Stomach (tissue), 9 donors: ENCODE measurements around the gene SEMA4C. TPM values are rescaled to one million over a fixed set of nuclear protein-coding genes. Genes with fewer than 3 reads are reported as not detected.

Source experiments
- DNase-seq, 2 donors: peaks; one replicate each; pipeline versions ENCODE4 v3.0.0 to v3.0.0-alpha.2; 2013 to 2019
- H3K27ac ChIP-seq, 5 donors: fragments of 200-600 bp in 4 of 5; sonication (generic) in 4 of 5; one replicate each; pipeline ENCODE4 v1.5.1; 2013 to 2019; ENCODE audit warnings: mild to moderate bottlenecking in 1 of 5, moderate library complexity in 1 of 5
- H3K27me3 ChIP-seq, 3 donors: fragments of 200-600 bp; sonication (generic); one replicate each; pipeline ENCODE4 v1.5.1; 2017 to 2019; ENCODE audit warnings: mixed run types in 1 of 3
- H3K36me3 ChIP-seq, 4 donors: fragments of 200-600 bp; sonication (generic); 1 replicate in 3 of 4; 2 replicates in 1 of 4; pipeline ENCODE4 v1.5.1; 2016 to 2019
- H3K4me1 ChIP-seq, 4 donors: fragments of 200-600 bp; sonication (generic); one replicate each; pipeline ENCODE4 v1.5.1; 2016 to 2019
- H3K4me3 ChIP-seq, 4 donors: fragments of 200-600 bp; sonication (generic) in 3 of 4; one replicate each; pipeline ENCODE4 v1.5.1; 2016 to 2019; ENCODE audit warnings: mild to moderate bottlenecking in 1 of 4
- H3K9me3 ChIP-seq, 4 donors: fragments of 200-600 bp; sonication (generic); one replicate each; pipeline ENCODE4 v1.5.1; 2016 to 2019
- EP300 ChIP-seq: sonication (generic); formaldehyde crosslinking; IDR thresholded peaks from one replicate; pipeline ENCODE4 v1.6.1; 2017; ENCODE audit warnings: antibody characterized with exemption
- POLR2A ChIP-seq, 4 donors: fragments of 450-650 bp; IDR thresholded peaks; one replicate each; pipeline ENCODE4 v1.6.1; 2016; ENCODE audit warnings: antibody characterized with exemption in 4 of 4, control low read depth in 2 of 4, mild to moderate bottlenecking in 1 of 4, moderate library complexity in 1 of 4
- POLR2AphosphoS5 ChIP-seq, 3 donors: sonication (generic); formaldehyde crosslinking; IDR thresholded peaks; one replicate each; pipeline ENCODE4 v1.6.1; 2016; ENCODE audit warnings: antibody characterized with exemption in 3 of 3
- WGBS, 5 donors: extraction: QIAGEN DNeasy Blood & Tissue Kit in 3 of 5; methylation state at CpG; one replicate each; pipeline versions ENCODE4 v1.1.5 to v1.1.7; 2013 to 2018; 5-methylcytosine and 5-hydroxymethylcytosine counted together
- intact Hi-C: fragments of 100-400 bp; cut with DNase I; formaldehyde crosslinking; loops from one replicate; pipeline ENCODE4 v1.15.1; 2023; ENCODE audit warnings: low total_unique reads
- polyA plus RNA-seq, 3 donors: library from polyadenylated mRNA; stranded (reverse); fragments of 200-250 nt; gene quantifications; one replicate each; pipeline ENCODE4 v1.2.3, GENCODE V29; 2013
- total RNA-seq, 5 donors: library from RNA; depleted of rRNA; stranded (reverse); fragments of >200 nt; gene quantifications; one replicate each; pipeline versions ENCODE4 v1.1.0 to v1.2.3, GENCODE V29; 2014 to 2016
- TF ChIP-seq, protein P1 (sequence below), 7 experiments: fragments of 450-650 bp in 4 of 7; fragments of 200-600 bp in 3 of 7; sonication (generic) in 3 of 7; IDR thresholded peaks; one replicate each; pipeline ENCODE4 v1.5.1; 2016 to 2019; ENCODE audit warnings: antibody characterized with exemption in 7 of 7, control low read depth in 2 of 7, mild to moderate bottlenecking in 1 of 7
- donor health status: healthy with polysubstance abuse.
- donor health status: Bipolar disorder and iron deficiency.
- donor health status: healthy.

Gene SEMA4C
- total and polyA plus RNA-seq, 8 donors: 5.7 to 78.8 (median 18.0) TPM

GRCh38 chr2:96876269-96877041 is 6.6 kb upstream of the SEMA4C start:
- Histone ChIP-seq H3K27ac (no peak overlapping the region), H3K27me3 (no peaks in the 10 kb centered on the region), H3K9me3 (no peaks in the 10 kb centered on the region), H3K4me3 (no peak overlapping the region), H3K36me3 (no peaks in the 10 kb centered on the region), H3K4me1 (peaks cover 10 to 39% (median 19%) of the 10 kb centered on the region in 4 donors)
- intact Hi-C loops: no loop called here
- TF ChIP-seq POLR2A (IDR thresholded peaks at IDR 0.05): no peak
- DNase-seq: no peak
- WGBS, 5 donors: 90 to 93% (median 90%) methylated on average over 16 of the region's 16 CpGs

GRCh38 chr2:96875498-96876268 is 5.8 kb upstream of the SEMA4C start:
- WGBS, 5 donors: 74 to 80% (median 78%) methylated on average over 13 to 14 of the region's 14 CpGs
- H3K27me3 ChIP-seq: peaks cover 0 to 5% (median 0%) of the 10 kb centered on the region in 3 donors
- no peaks in the 10 kb centered on the region for H3K36me3 ChIP-seq
- DNase-seq: peak in 1 of 2 donors; percentile 68
- no peak overlapping the region for H3K27ac ChIP-seq
- peaks cover 14 to 47% (median 26%) of the 10 kb centered on the region in 4 donors for H3K4me1 ChIP-seq
- no peaks in the 10 kb centered on the region for H3K9me3 ChIP-seq
- intact Hi-C loops: no loop called here
- no peak overlapping the region for H3K4me3 ChIP-seq
- TF ChIP-seq POLR2AphosphoS5 (IDR thresholded peaks at IDR 0.05): no peak

- intact Hi-C loops: no loop called here
- no peaks in the 10 kb centered on the region for H3K9me3 ChIP-seq
- TF ChIP-seq, protein P1, sequence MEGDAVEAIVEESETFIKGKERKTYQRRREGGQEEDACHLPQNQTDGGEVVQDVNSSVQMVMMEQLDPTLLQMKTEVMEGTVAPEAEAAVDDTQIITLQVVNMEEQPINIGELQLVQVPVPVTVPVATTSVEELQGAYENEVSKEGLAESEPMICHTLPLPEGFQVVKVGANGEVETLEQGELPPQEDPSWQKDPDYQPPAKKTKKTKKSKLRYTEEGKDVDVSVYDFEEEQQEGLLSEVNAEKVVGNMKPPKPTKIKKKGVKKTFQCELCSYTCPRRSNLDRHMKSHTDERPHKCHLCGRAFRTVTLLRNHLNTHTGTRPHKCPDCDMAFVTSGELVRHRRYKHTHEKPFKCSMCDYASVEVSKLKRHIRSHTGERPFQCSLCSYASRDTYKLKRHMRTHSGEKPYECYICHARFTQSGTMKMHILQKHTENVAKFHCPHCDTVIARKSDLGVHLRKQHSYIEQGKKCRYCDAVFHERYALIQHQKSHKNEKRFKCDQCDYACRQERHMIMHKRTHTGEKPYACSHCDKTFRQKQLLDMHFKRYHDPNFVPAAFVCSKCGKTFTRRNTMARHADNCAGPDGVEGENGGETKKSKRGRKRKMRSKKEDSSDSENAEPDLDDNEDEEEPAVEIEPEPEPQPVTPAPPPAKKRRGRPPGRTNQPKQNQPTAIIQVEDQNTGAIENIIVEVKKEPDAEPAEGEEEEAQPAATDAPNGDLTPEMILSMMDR (IDR thresholded peaks at IDR 0.05): no peak
- TF ChIP-seq EP300 (no peak), POLR2A (IDR thresholded peaks at IDR 0.05) (no peak), POLR2AphosphoS5 (IDR thresholded peaks at IDR 0.05) (no peak)
- DNase-seq: peak in 1 of 2 donors; percentile 62
- H3K27ac ChIP-seq: peak overlapping the region in 3 of 5 donors; percentile 50 to 58 (median 54)
- WGBS, 5 donors: 36 to 51% (median 48%) methylated on average over 18 of the region's 18 CpGs
- peaks cover 25 to 53% (median 31%) of the 10 kb centered on the region in 4 donors for H3K4me1 ChIP-seq
- no peak overlapping the region for H3K4me3 ChIP-seq
- H3K36me3 ChIP-seq: no peaks in the 10 kb centered on the region
- H3K27me3 ChIP-seq: peaks cover 0 to 19% (median 0%) of the 10 kb centered on the region in 3 donors
Observed at GRCh38 chr2:96874198-96874831, 4.4 kb upstream of the SEMA4C start.

DNA sequence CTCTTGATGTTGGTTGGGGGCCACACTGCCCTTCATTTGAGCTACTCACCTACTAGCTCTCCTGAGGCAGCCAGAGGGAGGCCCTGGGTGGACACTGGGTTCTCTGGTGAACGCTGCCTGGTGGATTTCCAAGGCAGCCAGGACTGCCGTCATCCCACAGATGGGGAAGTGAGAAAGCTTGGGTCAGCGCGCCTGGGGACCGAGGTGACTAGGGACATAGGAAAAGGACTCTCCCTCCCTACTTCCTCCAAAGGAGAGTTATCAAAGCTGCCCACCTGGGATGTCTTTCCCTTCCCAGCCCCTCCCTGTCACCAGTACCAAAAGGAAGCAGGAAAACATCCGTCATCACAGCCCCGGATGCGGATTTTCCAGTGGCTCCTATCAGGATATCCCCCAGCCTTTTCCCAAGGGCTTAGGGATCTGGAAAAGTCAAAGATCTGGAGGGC is 3.8 kb upstream of the SEMA4C start:
- 51 to 64% (median 60%) methylated on average over 8 of the region's 8 CpGs for WGBS, 5 donors

More for the DNA sequence above, 3.8 kb upstream of the SEMA4C start:
- H3K27ac ChIP-seq: peak overlapping the region in 4 of 5 donors; percentile 37 to 58 (median 52)
- no peak for DNase-seq
- H3K9me3 ChIP-seq: no peaks in the 10 kb centered on the region
- H3K27me3 ChIP-seq: peaks cover 0 to 22% (median 0%) of the 10 kb centered on the region in 3 donors
- H3K4me1 ChIP-seq: peaks cover 25 to 53% (median 34%) of the 10 kb centered on the region in 4 donors
- TF ChIP-seq, protein P1 (IDR thresholded peaks at IDR 0.05): no peak
- no peak for TF ChIP-seq EP300
- TF ChIP-seq POLR2AphosphoS5 (IDR thresholded peaks at IDR 0.05): no peak
- no peak for TF ChIP-seq POLR2A (IDR thresholded peaks at IDR 0.05)
- H3K4me3 ChIP-seq: no peak overlapping the region
- intact Hi-C loops: no loop called here
- no peaks in the 10 kb centered on the region for H3K36me3 ChIP-seq
